Measurements from ENCODE around the gene KLF13. TPM values are rescaled to one million over a fixed set of nuclear protein-coding genes. Genes with fewer than 3 reads are reported as not detected.

Gene KLF13
- total RNA-seq, 2 donors from 2014 or later, result 18.7 to 18.9 TPM

DNA sequence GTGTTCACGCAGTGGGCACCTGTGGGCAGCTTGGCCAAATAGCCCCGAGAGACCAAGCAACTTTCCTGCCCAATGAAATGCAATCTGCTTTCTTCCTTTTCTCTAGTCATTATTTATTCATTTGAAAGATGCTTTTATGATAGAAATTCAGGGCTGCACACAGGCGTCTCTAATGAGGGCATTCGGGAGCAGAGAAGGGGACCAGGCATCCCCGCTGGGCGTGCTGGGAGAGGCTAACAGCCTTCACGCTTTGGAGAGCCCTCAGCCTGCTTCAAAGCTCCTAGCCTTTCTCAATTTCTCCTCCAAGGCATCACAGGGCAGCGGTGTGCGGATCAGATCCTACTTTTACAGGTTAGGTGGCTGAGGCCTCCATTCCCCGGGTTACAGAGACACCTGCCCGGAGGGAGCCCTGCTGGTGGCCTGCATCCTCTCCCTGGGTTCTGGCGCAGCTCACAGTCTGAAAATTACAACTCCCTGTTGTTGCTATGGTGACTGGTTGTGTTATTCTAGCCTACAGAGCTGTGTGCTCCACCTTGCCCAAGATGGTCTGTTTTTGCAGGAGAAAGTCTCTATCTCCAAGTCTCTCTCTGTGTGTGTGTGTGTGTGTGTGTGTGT, 21.8 kb upstream of the KLF13 start:
- peak overlapping the region; percentile 99 for H3K27ac ChIP-seq (ENCODE audit: low read depth, low read length)
- H3K9me3 ChIP-seq (ENCODE audit: control insufficient read depth, low read length), result no peaks in the 10 kb centered on the region
- peaks cover 13% of the 10 kb centered on the region for H3K4me1 ChIP-seq (ENCODE audit: control insufficient read depth, insufficient read depth, low read length)
- TF ChIP-seq CTCF (conservative IDR thresholded peaks at IDR 0.05), result no peak
- no peak overlapping the region for H3K4me3 ChIP-seq (ENCODE audit: low read length)
- no peaks in the 10 kb centered on the region for H3K36me3 ChIP-seq (ENCODE audit: control insufficient read depth, insufficient read depth, low read length)
- H3K9ac ChIP-seq (ENCODE audit: extremely low read depth, low read length, poor library complexity, severe bottlenecking), result no peak overlapping the region
- Mint-ChIP-seq H3K27ac (no peak overlapping the region), H3K4me3 (no peak overlapping the region), H3K27me3 (ENCODE audit: insufficient read depth) (peaks cover 46% of the 10 kb centered on the region), H3K4me1 (peaks cover 34% of the 10 kb centered on the region), H3K9me3 (no peaks in the 10 kb centered on the region), H3K36me3 (ENCODE audit: low read depth) (no peaks in the 10 kb centered on the region)
- peak; percentile 49 for DNase-seq
- H3K27me3 ChIP-seq (ENCODE audit: control insufficient read depth, insufficient read depth, low read length, poor library complexity, severe bottlenecking), result peaks cover 48% of the 10 kb centered on the region
- WGBS, 2 experiments (ENCODE audit: insufficient coverage in 1 of 2, insufficient read length in 1 of 2), result 80 to 92% methylated on average over 1 to 12 of the region's 12 CpGs

GRCh38 chr15:31305375-31305774, 21.3 kb upstream of the KLF13 start:
- Histone ChIP-seq H3K27me3 (ENCODE audit: control insufficient read depth, insufficient read depth, low read length, poor library complexity, severe bottlenecking) (peaks cover 48% of the 10 kb centered on the region), H3K27ac (ENCODE audit: low read depth, low read length) (peak overlapping the region; percentile 99), H3K9me3 (ENCODE audit: control insufficient read depth, low read length) (no peaks in the 10 kb centered on the region), H3K4me3 (ENCODE audit: low read length) (no peak overlapping the region), H3K9ac (ENCODE audit: extremely low read depth, low read length, poor library complexity, severe bottlenecking) (no peak overlapping the region), H3K4me1 (ENCODE audit: control insufficient read depth, insufficient read depth, low read length) (peaks cover 13% of the 10 kb centered on the region), H3K36me3 (ENCODE audit: control insufficient read depth, insufficient read depth, low read length) (no peaks in the 10 kb centered on the region)
- no peak for TF ChIP-seq CTCF (conservative IDR thresholded peaks at IDR 0.05)
- Mint-ChIP-seq H3K4me3 (no peak overlapping the region), H3K4me1 (peaks cover 34% of the 10 kb centered on the region), H3K27ac (no peak overlapping the region), H3K36me3 (ENCODE audit: low read depth) (no peaks in the 10 kb centered on the region), H3K27me3 (ENCODE audit: insufficient read depth) (peaks cover 46% of the 10 kb centered on the region), H3K9me3 (no peaks in the 10 kb centered on the region)
- WGBS, 2 experiments (ENCODE audit: insufficient coverage in 1 of 2, insufficient read length in 1 of 2), result 86 to 90% methylated on average over 2 of the region's 2 CpGs
- DNase-seq, result no peak

GRCh38 chr15:31305796-31306425, 20.7 kb upstream of the KLF13 start:
- H3K27me3 ChIP-seq (ENCODE audit: control insufficient read depth, insufficient read depth, low read length, poor library complexity, severe bottlenecking), result peaks cover 48% of the 10 kb centered on the region
- no peaks in the 10 kb centered on the region for H3K9me3 Mint-ChIP-seq
- H3K4me1 Mint-ChIP-seq, result peaks cover 34% of the 10 kb centered on the region
- no peak overlapping the region for H3K4me3 ChIP-seq (ENCODE audit: low read length)
- peaks cover 13% of the 10 kb centered on the region for H3K4me1 ChIP-seq (ENCODE audit: control insufficient read depth, insufficient read depth, low read length)
- no peaks in the 10 kb centered on the region for H3K36me3 ChIP-seq (ENCODE audit: control insufficient read depth, insufficient read depth, low read length)
- H3K27me3 Mint-ChIP-seq (ENCODE audit: insufficient read depth), result peaks cover 46% of the 10 kb centered on the region
- H3K9me3 ChIP-seq (ENCODE audit: control insufficient read depth, low read length), result no peaks in the 10 kb centered on the region
- H3K27ac ChIP-seq (ENCODE audit: low read depth, low read length), result peak overlapping the region; percentile 99
- H3K27ac Mint-ChIP-seq, result no peak overlapping the region
- no peak overlapping the region for H3K4me3 Mint-ChIP-seq
- DNase-seq, result no peak
- no peaks in the 10 kb centered on the region for H3K36me3 Mint-ChIP-seq (ENCODE audit: low read depth)
- WGBS, 2 experiments (ENCODE audit: insufficient coverage in 1 of 2, insufficient read length in 1 of 2), result 83% methylated on average over 11 to 12 of the region's 12 CpGs
- TF ChIP-seq CTCF (conservative IDR thresholded peaks at IDR 0.05), result no peak
- no peak overlapping the region for H3K9ac ChIP-seq (ENCODE audit: extremely low read depth, low read length, poor library complexity, severe bottlenecking)
